Smooth muscle cell (in vitro differentiated cells): Measurements from ENCODE around the gene RNF183. TPM values are rescaled to one million over a fixed set of nuclear protein-coding genes. Genes with fewer than 3 reads are reported as not detected.

Source experiments
- DNase-seq: peaks from one replicate; lab custom pipeline; 2025; ENCODE audit not compliant: unreplicated experiment; lab: John Stamatoyannopoulos, UW
- H2AFZ ChIP-seq: fragments of 200-600 bp; sonication (generic); 2 replicates; pipeline ENCODE4 v1.6.0; 2016; ENCODE audit warnings: antibody characterized with exemption, low read depth, mild to moderate bottlenecking
- H3F3A ChIP-seq: fragments of 200-600 bp; sonication (generic); 2 replicates; pipeline ENCODE4 v1.6.0; 2017; ENCODE audit warnings: antibody characterized with exemption, low read depth
- H3K27ac ChIP-seq: fragments of 200-600 bp; sonication (generic); 2 replicates; pipeline ENCODE4 v1.5.1; 2016; ENCODE audit warnings: low read depth, mild to moderate bottlenecking
- H3K27me3 ChIP-seq: fragments of 200-600 bp; sonication (generic); 2 replicates; pipeline ENCODE4 v1.6.1; 2016; ENCODE audit warnings: low read depth, mild to moderate bottlenecking
- H3K36me3 ChIP-seq: fragments of 200-600 bp; sonication (generic); 2 replicates; pipeline ENCODE4 v1.5.1; 2016; ENCODE audit warnings: low read depth
- H3K4me1 ChIP-seq: fragments of 200-600 bp; sonication (generic); 2 replicates; pipeline ENCODE4 v1.5.1; 2016; ENCODE audit warnings: low read depth
- H3K4me2 ChIP-seq: fragments of 200-600 bp; sonication (generic); 2 replicates; pipeline ENCODE4 v1.6.0; 2016; ENCODE audit warnings: mild to moderate bottlenecking
- H3K4me3 ChIP-seq: fragments of 200-600 bp; sonication (generic); 2 replicates; pipeline ENCODE4 v1.5.1; 2016; ENCODE audit warnings: mild to moderate bottlenecking
- H3K79me2 ChIP-seq: fragments of 200-600 bp; sonication (generic); 2 replicates; pipeline ENCODE4 v1.6.0; 2016; ENCODE audit warnings: low read depth, mild to moderate bottlenecking
- H3K9ac ChIP-seq: fragments of 200-600 bp; sonication (generic); 2 replicates; pipeline ENCODE4 v1.6.0; 2016; ENCODE audit warnings: low read depth
- H3K9me3 ChIP-seq: fragments of 200-600 bp; sonication (generic); replicated peaks from 2 replicates; pipeline ENCODE4 v1.5.1; 2016; ENCODE audit warnings: low read depth
- H4K20me1 ChIP-seq: fragments of 200-600 bp; sonication (generic); 2 replicates; pipeline ENCODE4 v1.6.0; 2016; ENCODE audit warnings: low read depth
- WGBS: methylation state at CpG from one replicate; pipeline ENCODE4 v1.1.7; 2016; ENCODE audit warnings: low lambda C conversion rate; 5-methylcytosine and 5-hydroxymethylcytosine counted together
- polyA plus RNA-seq: library from polyadenylated mRNA; unstranded; fragments of >200 nt; fragmentation: Nextera tagmentation; extraction: Ambion mirVana; gene quantifications from 2 replicates; pipeline ENCODE4 v1.2.1, GENCODE V29; 2016
- total RNA-seq: library from RNA; depleted of rRNA; stranded (reverse); fragments of >200 nt; gene quantifications from 2 replicates; pipeline ENCODE4 v1.2.3, GENCODE V29; 2014
- TF ChIP-seq, protein P1 (sequence below): fragments of 200-600 bp; sonication (generic); IDR thresholded peaks from 2 replicates; pipeline ENCODE4 v1.5.1; 2017; ENCODE audit warnings: borderline replicate concordance, mild to moderate bottlenecking, antibody characterized with exemption; ENCODE audit not compliant: insufficient read depth, poor library complexity, severe bottlenecking

Gene RNF183, protein sequence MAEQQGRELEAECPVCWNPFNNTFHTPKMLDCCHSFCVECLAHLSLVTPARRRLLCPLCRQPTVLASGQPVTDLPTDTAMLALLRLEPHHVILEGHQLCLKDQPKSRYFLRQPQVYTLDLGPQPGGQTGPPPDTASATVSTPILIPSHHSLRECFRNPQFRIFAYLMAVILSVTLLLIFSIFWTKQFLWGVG
- total RNA-seq: 0.09 and 2.3 TPM in 2 replicates
- 0.66 TPM in 1 of 2 replicates, not detected in the other for polyA plus RNA-seq

DNA sequence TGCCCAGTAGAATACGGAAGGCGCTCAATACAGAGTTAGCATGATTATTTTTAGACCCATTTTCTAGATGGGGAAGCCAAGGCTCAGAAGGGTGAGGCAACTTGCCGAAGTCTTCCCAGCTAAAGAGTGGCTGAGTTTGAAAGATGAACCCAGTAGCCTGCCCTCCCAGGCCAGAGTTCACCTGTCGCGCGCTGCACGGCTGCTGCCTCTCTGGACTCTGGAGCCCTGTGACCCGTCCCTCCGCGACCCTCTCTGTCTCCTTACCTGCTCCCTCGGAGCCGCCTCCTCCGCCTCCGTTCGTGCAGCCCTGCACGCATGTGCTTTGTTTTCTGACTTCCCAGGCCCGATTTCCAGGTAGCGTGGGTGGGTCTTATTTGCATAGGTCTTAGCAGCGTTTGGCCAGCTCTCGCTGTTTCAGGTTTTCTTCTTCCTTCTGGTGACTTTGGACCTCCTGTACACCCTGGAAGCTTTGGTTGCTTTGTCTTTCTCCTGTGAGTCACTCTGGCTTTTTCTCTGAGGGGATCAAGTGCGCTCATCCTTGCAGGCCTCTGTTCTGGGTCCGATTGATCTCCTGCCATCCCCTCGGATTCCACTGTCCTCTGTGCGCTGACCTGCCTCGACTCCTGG, at the start of gene RNF183:
Gene RNF183, minus strand, starts transcription at position 585 of the 627 bp plus-strand sequence. CDS start 5,192 bp downstream, outside the sequence.
- WGBS: 88% methylated on average over 25 of the region's 25 CpGs
- no peak within 1 kb of the TSS for H3K4me2 ChIP-seq
- no peak within 1 kb of the TSS for H3K27ac ChIP-seq
- no peaks in the 10 kb centered on the region for H3K9me3 ChIP-seq
- no peaks in the 10 kb centered on the region for H3K79me2 ChIP-seq
- no peak within 1 kb of the TSS for H3K4me3 ChIP-seq
- no peaks in the 10 kb centered on the region for H3F3A ChIP-seq
- H3K4me1 ChIP-seq: no peaks in the 10 kb centered on the region
- no peak within 1 kb of the TSS for H2AFZ ChIP-seq
- no peak for DNase-seq
- no peaks in the 10 kb centered on the region for H3K27me3 ChIP-seq
- TF ChIP-seq, protein P1, sequence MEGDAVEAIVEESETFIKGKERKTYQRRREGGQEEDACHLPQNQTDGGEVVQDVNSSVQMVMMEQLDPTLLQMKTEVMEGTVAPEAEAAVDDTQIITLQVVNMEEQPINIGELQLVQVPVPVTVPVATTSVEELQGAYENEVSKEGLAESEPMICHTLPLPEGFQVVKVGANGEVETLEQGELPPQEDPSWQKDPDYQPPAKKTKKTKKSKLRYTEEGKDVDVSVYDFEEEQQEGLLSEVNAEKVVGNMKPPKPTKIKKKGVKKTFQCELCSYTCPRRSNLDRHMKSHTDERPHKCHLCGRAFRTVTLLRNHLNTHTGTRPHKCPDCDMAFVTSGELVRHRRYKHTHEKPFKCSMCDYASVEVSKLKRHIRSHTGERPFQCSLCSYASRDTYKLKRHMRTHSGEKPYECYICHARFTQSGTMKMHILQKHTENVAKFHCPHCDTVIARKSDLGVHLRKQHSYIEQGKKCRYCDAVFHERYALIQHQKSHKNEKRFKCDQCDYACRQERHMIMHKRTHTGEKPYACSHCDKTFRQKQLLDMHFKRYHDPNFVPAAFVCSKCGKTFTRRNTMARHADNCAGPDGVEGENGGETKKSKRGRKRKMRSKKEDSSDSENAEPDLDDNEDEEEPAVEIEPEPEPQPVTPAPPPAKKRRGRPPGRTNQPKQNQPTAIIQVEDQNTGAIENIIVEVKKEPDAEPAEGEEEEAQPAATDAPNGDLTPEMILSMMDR: no peak
- H3K36me3 ChIP-seq: no peaks in the 10 kb centered on the region
- no peaks in the 10 kb centered on the region for H4K20me1 ChIP-seq
- no peak within 1 kb of the TSS for H3K9ac ChIP-seq

DNA sequence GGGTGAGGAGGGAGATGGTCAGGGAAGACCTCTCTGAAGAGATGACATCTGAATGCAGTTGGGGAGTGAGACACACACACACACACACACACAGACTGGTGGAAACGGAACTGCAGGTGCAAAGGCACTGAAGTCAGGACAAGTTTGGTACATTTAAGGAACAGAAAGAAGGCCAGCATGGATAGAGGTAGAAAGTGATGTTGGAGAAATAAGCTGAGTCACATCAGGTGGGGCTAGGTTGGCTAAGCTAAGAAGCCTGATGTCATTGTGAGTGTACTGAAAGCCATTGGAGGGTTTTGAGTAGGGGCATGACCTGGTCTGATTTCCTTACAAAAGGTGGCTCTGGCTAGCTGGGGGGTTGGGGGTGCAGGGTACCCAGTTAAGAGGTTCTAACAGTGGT, 49.2 kb upstream of the RNF183 start:
- Histone ChIP-seq H3K4me2 (no peak overlapping the region), H3K4me3 (no peak overlapping the region), H3K79me2 (no peaks in the 10 kb centered on the region), H3K27me3 (peaks cover 35% of the 10 kb centered on the region), H3F3A (no peaks in the 10 kb centered on the region), H3K36me3 (no peaks in the 10 kb centered on the region), H3K9ac (no peak overlapping the region), H3K27ac (no peak overlapping the region), H3K4me1 (no peaks in the 10 kb centered on the region), H4K20me1 (no peaks in the 10 kb centered on the region), H2AFZ (no peak overlapping the region), H3K9me3 (no peaks in the 10 kb centered on the region)
- TF ChIP-seq, protein P1: no peak
- WGBS: 89% methylated on average over 1 of the region's 1 CpG
- DNase-seq: no peak

DNA sequence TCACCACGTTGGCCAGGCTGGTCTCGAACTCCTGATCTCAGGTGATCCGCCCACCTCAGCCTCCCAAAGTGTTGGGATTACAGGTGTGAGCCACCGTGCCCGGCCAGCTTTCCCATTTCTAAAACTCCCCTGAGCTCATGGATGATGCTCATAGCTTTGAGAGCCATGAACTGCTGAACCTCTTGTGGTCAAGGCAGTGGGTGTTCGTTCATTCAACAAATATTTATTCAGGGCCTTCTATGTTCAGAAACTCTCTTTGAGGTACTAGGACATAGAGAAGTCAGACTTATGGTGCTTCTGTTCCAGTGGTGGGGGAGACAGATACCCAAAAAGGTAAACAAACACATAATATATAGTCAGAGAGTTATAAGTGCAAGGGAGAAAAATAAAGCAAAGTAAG, 48.8 kb upstream of the RNF183 start:
- H3K9ac ChIP-seq: no peak overlapping the region
- TF ChIP-seq, protein P1: no peak
- WGBS: 86% methylated on average over 6 of the region's 6 CpGs
- peaks cover 35% of the 10 kb centered on the region for H3K27me3 ChIP-seq
- H3K9me3 ChIP-seq: no peaks in the 10 kb centered on the region
- H3K36me3 ChIP-seq: no peaks in the 10 kb centered on the region
- H3K4me2 ChIP-seq: no peak overlapping the region
- H4K20me1 ChIP-seq: no peaks in the 10 kb centered on the region
- H3K27ac ChIP-seq: no peak overlapping the region
- H3K79me2 ChIP-seq: no peaks in the 10 kb centered on the region
- no peak overlapping the region for H3K4me3 ChIP-seq
- H3F3A ChIP-seq: no peaks in the 10 kb centered on the region
- H2AFZ ChIP-seq: no peak overlapping the region
- no peaks in the 10 kb centered on the region for H3K4me1 ChIP-seq
- no peak for DNase-seq
